HEK293 (cell line): ENCODE data around the gene PDE3B.

ENCODE experiments used
- RBAK ChIP-seq: fragments of 450-650 bp; formaldehyde crosslinking; IDR thresholded peaks from 2 replicates; pipeline ENCODE4 v1.5.1; 2016; ENCODE audit warnings: missing biosample characterization, missing genetic modification characterization
- ZBTB49 ChIP-seq: fragments of 450-650 bp; formaldehyde crosslinking; IDR thresholded peaks from 2 replicates; pipeline ENCODE4 v1.5.1; 2016; ENCODE audit warnings: missing biosample characterization, missing genetic modification characterization, low read depth
- ZNF654 ChIP-seq: fragments of 450-650 bp; formaldehyde crosslinking; IDR thresholded peaks from 2 replicates; pipeline ENCODE4 v1.5.1; 2016; ENCODE audit warnings: low read depth, missing biosample characterization, missing genetic modification characterization

GRCh38 chr11:14698771-14699170 is 55.2 kb downstream of the PDE3B start:
- TF ChIP-seq ZBTB49 (no peak), RBAK (tag by site-specific recombination) (no peak), ZNF654 (tag by site-specific recombination) (no peak)
